ENCODE data around the gene GAS7. TPM values are rescaled to one million over a fixed set of nuclear protein-coding genes. Genes with fewer than 3 reads are reported as not detected.
A peak's percentile ranks its signal among the peaks of the same experiment; 100 is the strongest.

The GAS7 gene
- total and polyA plus RNA-seq, 3 experiments from 2014 or later: 1.9 to 4.4 (median 3.3) TPM

- Histone ChIP-seq H3K9me3 (ENCODE audit: low read length) (no peaks in the 10 kb centered on the region), H3K4me3 (ENCODE audit: low read length) (no peak overlapping the region), H3K36me3 (ENCODE audit: insufficient read depth, low read length) (no peaks in the 10 kb centered on the region), H3K27ac (ENCODE audit: low read depth, low read length) (no peak overlapping the region), H3K27me3 (ENCODE audit: insufficient read depth, low read length, poor library complexity, severe bottlenecking) (no peaks in the 10 kb centered on the region), H3K4me1 (ENCODE audit: insufficient read depth, low read length) (no peaks in the 10 kb centered on the region)
- H3K27me3 Mint-ChIP-seq: no peaks in the 10 kb centered on the region
- ChIA-PET CTCF (no interaction called here), POLR2A (no interaction called here)
- H3K4me3 Mint-ChIP-seq: no peak overlapping the region
- no peak for DNase-seq
- H3K9me3 Mint-ChIP-seq: peaks cover 0 to 7% (median 0%) of the 10 kb centered on the region in 5 donors
- peak overlapping the region in 1 of 8 donors; percentile 9 for H3K27ac Mint-ChIP-seq
- peaks cover 6 to 15% (median 7%) of the 10 kb centered on the region in 3 donors for H3K36me3 Mint-ChIP-seq
- H3K4me1 Mint-ChIP-seq: no peaks in the 10 kb centered on the region
These were observed 253.7 kb downstream of the GAS7 start for GRCh38 chr17:9944704-9945103.

DNA sequence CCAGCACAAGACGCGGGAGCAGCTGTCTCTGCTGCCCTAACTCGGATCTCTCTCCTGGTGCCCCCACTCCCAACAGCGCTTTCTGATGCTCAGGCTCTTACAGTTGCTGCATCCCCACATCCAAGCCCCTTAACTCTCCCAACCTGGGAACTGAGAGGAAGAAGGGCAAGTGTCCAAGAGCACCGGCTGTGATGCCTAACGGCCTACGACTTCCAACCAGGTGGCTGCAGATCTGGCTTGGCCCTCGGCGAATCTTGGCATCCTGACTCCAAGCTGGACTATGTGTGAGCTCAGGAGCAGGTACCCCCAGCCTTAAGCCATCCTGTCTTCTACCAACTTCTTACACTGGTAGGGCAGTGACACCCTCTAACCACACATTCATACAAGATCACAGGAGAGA, 255.1 kb downstream of the GAS7 start:
- H3K27ac Mint-ChIP-seq: no peak overlapping the region
- no peak overlapping the region for H3K4me3 Mint-ChIP-seq

GRCh38 chr17:9942885-9943284, 255.5 kb downstream of the GAS7 start:
- Mint-ChIP-seq H3K4me1 (no peaks in the 10 kb centered on the region), H3K36me3 (peaks cover 7 to 26% (median 9%) of the 10 kb centered on the region in 3 donors), H3K4me3 (no peak overlapping the region), H3K9me3 (peaks cover 0 to 9% (median 2%) of the 10 kb centered on the region in 5 donors), H3K27me3 (no peaks in the 10 kb centered on the region), H3K27ac (no peak overlapping the region)
- no peaks in the 10 kb centered on the region for H3K4me1 ChIP-seq (ENCODE audit: insufficient read depth, low read length)
- H3K27me3 ChIP-seq (ENCODE audit: insufficient read depth, low read length, poor library complexity, severe bottlenecking): no peaks in the 10 kb centered on the region
- no peak for DNase-seq
- ChIA-PET CTCF (no interaction called here), POLR2A (no interaction called here)
- no peak overlapping the region for H3K27ac ChIP-seq (ENCODE audit: low read depth, low read length)
- H3K9me3 ChIP-seq (ENCODE audit: low read length): no peaks in the 10 kb centered on the region
- H3K4me3 ChIP-seq (ENCODE audit: low read length): no peak overlapping the region
- H3K36me3 ChIP-seq (ENCODE audit: insufficient read depth, low read length): no peaks in the 10 kb centered on the region

More for the DNA sequence above, 255.1 kb downstream of the GAS7 start:
- Histone ChIP-seq H3K4me1 (ENCODE audit: insufficient read depth, low read length) (no peaks in the 10 kb centered on the region), H3K36me3 (ENCODE audit: insufficient read depth, low read length) (no peaks in the 10 kb centered on the region), H3K4me3 (ENCODE audit: low read length) (no peak overlapping the region), H3K9me3 (ENCODE audit: low read length) (no peaks in the 10 kb centered on the region), H3K27ac (ENCODE audit: low read depth, low read length) (no peak overlapping the region), H3K27me3 (ENCODE audit: insufficient read depth, low read length, poor library complexity, severe bottlenecking) (no peaks in the 10 kb centered on the region)
- DNase-seq: no peak
- Mint-ChIP-seq H3K4me1 (no peaks in the 10 kb centered on the region), H3K9me3 (peaks cover 0 to 9% (median 2%) of the 10 kb centered on the region in 5 donors), H3K36me3 (peaks cover 7 to 25% (median 8%) of the 10 kb centered on the region in 3 donors), H3K27me3 (no peaks in the 10 kb centered on the region)
- ChIA-PET POLR2A (no interaction called here), CTCF (no interaction called here)

GRCh38 chr17:9941305-9941704, 257.1 kb downstream of the GAS7 start:
- Histone ChIP-seq H3K9me3 (ENCODE audit: low read length) (no peaks in the 10 kb centered on the region), H3K27ac (ENCODE audit: low read depth, low read length) (no peak overlapping the region), H3K4me1 (ENCODE audit: insufficient read depth, low read length) (no peaks in the 10 kb centered on the region), H3K4me3 (ENCODE audit: low read length) (no peak overlapping the region), H3K27me3 (ENCODE audit: insufficient read depth, low read length, poor library complexity, severe bottlenecking) (no peaks in the 10 kb centered on the region), H3K36me3 (ENCODE audit: insufficient read depth, low read length) (no peaks in the 10 kb centered on the region)
- H3K27me3 Mint-ChIP-seq: no peaks in the 10 kb centered on the region
- DNase-seq: no peak
- no peak overlapping the region for H3K4me3 Mint-ChIP-seq
- H3K9me3 Mint-ChIP-seq: peaks cover 0 to 9% (median 2%) of the 10 kb centered on the region in 5 donors
- no peaks in the 10 kb centered on the region for H3K4me1 Mint-ChIP-seq
- POLR2A ChIA-PET: no interaction called here
- CTCF ChIA-PET: no interaction called here
- no peak overlapping the region for H3K27ac Mint-ChIP-seq
- peaks cover 9 to 30% (median 9%) of the 10 kb centered on the region in 3 donors for H3K36me3 Mint-ChIP-seq

GRCh38 chr17:9940841-9941240, 257.6 kb downstream of the GAS7 start:
- H3K27ac Mint-ChIP-seq: no peak overlapping the region

GRCh38 chr17:9938764-9939163, 259.6 kb downstream of the GAS7 start:
- H3K27ac Mint-ChIP-seq: no peak overlapping the region
- H3K36me3 Mint-ChIP-seq: peaks cover 9 to 30% (median 9%) of the 10 kb centered on the region in 3 donors
- no peak for DNase-seq
- H3K4me3 ChIP-seq (ENCODE audit: low read length): no peak overlapping the region
- no peaks in the 10 kb centered on the region for H3K27me3 Mint-ChIP-seq
- no peaks in the 10 kb centered on the region for H3K4me1 Mint-ChIP-seq
- CTCF ChIA-PET: interaction anchor here (1.6 kb wide), 1 partner anchor 12 kb away, joined by 3 read pairs; no protein-coding TSS in a partner anchor
- POLR2A ChIA-PET: no interaction called here
- H3K4me3 Mint-ChIP-seq: no peak overlapping the region
- no peaks in the 10 kb centered on the region for H3K27me3 ChIP-seq (ENCODE audit: insufficient read depth, low read length, poor library complexity, severe bottlenecking)
- H3K9me3 Mint-ChIP-seq: peaks cover 0 to 9% (median 2%) of the 10 kb centered on the region in 5 donors
- no peaks in the 10 kb centered on the region for H3K36me3 ChIP-seq (ENCODE audit: insufficient read depth, low read length)
- no peaks in the 10 kb centered on the region for H3K4me1 ChIP-seq (ENCODE audit: insufficient read depth, low read length)
- no peaks in the 10 kb centered on the region for H3K9me3 ChIP-seq (ENCODE audit: low read length)
- H3K27ac ChIP-seq (ENCODE audit: low read depth, low read length): no peak overlapping the region

More at GRCh38 chr17:9940841-9941240, 257.6 kb downstream of the GAS7 start:
- H3K4me3 ChIP-seq (ENCODE audit: low read length): no peak overlapping the region
- peaks cover 0 to 9% (median 2%) of the 10 kb centered on the region in 5 donors for H3K9me3 Mint-ChIP-seq
- peaks cover 9 to 30% (median 9%) of the 10 kb centered on the region in 3 donors for H3K36me3 Mint-ChIP-seq
- H3K27me3 Mint-ChIP-seq: no peaks in the 10 kb centered on the region
- H3K36me3 ChIP-seq (ENCODE audit: insufficient read depth, low read length): no peaks in the 10 kb centered on the region
- H3K27ac ChIP-seq (ENCODE audit: low read depth, low read length): no peak overlapping the region
- ChIA-PET CTCF (interaction anchor here (0.8 kb wide), 1 partner anchor 11 kb away, joined by 3 read pairs; no protein-coding TSS in a partner anchor), POLR2A (no interaction called here)
- H3K4me1 ChIP-seq (ENCODE audit: insufficient read depth, low read length): no peaks in the 10 kb centered on the region
- H3K27me3 ChIP-seq (ENCODE audit: insufficient read depth, low read length, poor library complexity, severe bottlenecking): no peaks in the 10 kb centered on the region
- H3K4me1 Mint-ChIP-seq: no peaks in the 10 kb centered on the region
- no peaks in the 10 kb centered on the region for H3K9me3 ChIP-seq (ENCODE audit: low read length)
- H3K4me3 Mint-ChIP-seq: no peak overlapping the region
- DNase-seq: no peak

GRCh38 chr17:9937901-9938300, 260.5 kb downstream of the GAS7 start:
- no peaks in the 10 kb centered on the region for H3K4me1 ChIP-seq (ENCODE audit: insufficient read depth, low read length)
- peaks cover 9 to 30% (median 9%) of the 10 kb centered on the region in 3 donors for H3K36me3 Mint-ChIP-seq
- no peaks in the 10 kb centered on the region for H3K4me1 Mint-ChIP-seq
- H3K27me3 Mint-ChIP-seq: no peaks in the 10 kb centered on the region
- H3K27me3 ChIP-seq (ENCODE audit: insufficient read depth, low read length, poor library complexity, severe bottlenecking): no peaks in the 10 kb centered on the region
- H3K9me3 Mint-ChIP-seq: peaks cover 0 to 9% (median 2%) of the 10 kb centered on the region in 5 donors
- no peak overlapping the region for H3K4me3 ChIP-seq (ENCODE audit: low read length)
- H3K27ac ChIP-seq (ENCODE audit: low read depth, low read length): no peak overlapping the region
- H3K9me3 ChIP-seq (ENCODE audit: low read length): no peaks in the 10 kb centered on the region
- POLR2A ChIA-PET: no interaction called here
- DNase-seq: no peak
- CTCF ChIA-PET: no interaction called here
- no peaks in the 10 kb centered on the region for H3K36me3 ChIP-seq (ENCODE audit: insufficient read depth, low read length)
- H3K4me3 Mint-ChIP-seq: no peak overlapping the region
- no peak overlapping the region for H3K27ac Mint-ChIP-seq

DNA sequence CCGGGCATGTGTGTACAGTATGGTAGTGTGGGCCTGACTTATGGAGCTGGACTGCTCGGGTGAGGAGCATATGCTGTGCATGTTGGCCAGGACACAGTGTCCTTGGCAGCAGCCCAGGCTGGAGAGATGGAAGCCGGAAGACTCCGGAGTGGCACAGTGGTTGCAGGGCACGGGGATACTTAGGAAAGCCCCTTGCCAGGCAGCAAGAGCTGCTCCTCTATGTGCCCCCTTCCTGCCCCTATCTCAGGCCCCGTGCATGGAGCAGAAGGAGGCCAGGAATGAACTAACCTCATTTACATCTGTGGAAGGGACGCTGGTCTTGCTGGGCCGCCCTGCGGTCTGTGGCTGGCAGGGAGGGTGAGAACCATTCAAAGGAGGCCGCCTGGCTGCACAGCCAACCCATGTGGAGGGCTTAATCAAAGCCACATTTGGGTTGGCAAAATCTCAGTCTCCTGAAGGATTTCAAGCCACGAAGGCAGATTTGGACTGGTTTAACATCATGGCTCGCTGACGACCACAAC, 261.1 kb downstream of the GAS7 start:
- no peaks in the 10 kb centered on the region for H3K36me3 ChIP-seq (ENCODE audit: insufficient read depth, low read length)
- peaks cover 7 to 26% (median 7%) of the 10 kb centered on the region in 3 donors for H3K36me3 Mint-ChIP-seq
- H3K27ac ChIP-seq (ENCODE audit: low read depth, low read length): no peak overlapping the region
- H3K9me3 ChIP-seq (ENCODE audit: low read length): no peaks in the 10 kb centered on the region
- no peaks in the 10 kb centered on the region for H3K27me3 ChIP-seq (ENCODE audit: insufficient read depth, low read length, poor library complexity, severe bottlenecking)
- H3K27ac Mint-ChIP-seq: no peak overlapping the region
- ChIA-PET POLR2A (no interaction called here), CTCF (no interaction called here)
- no peaks in the 10 kb centered on the region for H3K4me1 Mint-ChIP-seq
- no peaks in the 10 kb centered on the region for H3K27me3 Mint-ChIP-seq
- DNase-seq: no peak
- no peak overlapping the region for H3K4me3 ChIP-seq (ENCODE audit: low read length)
- H3K4me3 Mint-ChIP-seq: no peak overlapping the region
- no peaks in the 10 kb centered on the region for H3K4me1 ChIP-seq (ENCODE audit: insufficient read depth, low read length)
- peaks cover 0 to 9% (median 2%) of the 10 kb centered on the region in 5 donors for H3K9me3 Mint-ChIP-seq

Measured in CD8-positive, alpha-beta memory T cell (primary cell).